IMR-90 (cell line): ENCODE results near the gene H2BK1. TPM values are rescaled to one million over a fixed set of nuclear protein-coding genes. Genes with fewer than 3 reads are reported as not detected.
A peak's percentile ranks its signal among the peaks of the same experiment; 100 is the strongest.

Experiments
- ATAC-seq: fragments of 200-7000 bp; cut with Tn5 transposase; 2 replicates; pipeline ENCODE4 v1.9.1; 2020; ENCODE audit warnings: low read depth, mild to moderate bottlenecking, moderate library complexity
- BruUV-seq: library from RNA; stranded (reverse); fragments of 400-500 nt; replicated peaks from 2 replicates; lab custom pipeline; 2021; lab: Mats Ljungman, UMichigan
- CTCF ChIA-PET: fragments of 300-600 bp; formaldehyde crosslinking; extraction: SDS; loops from one replicate; lab custom pipeline; 2021; ENCODE audit warnings: antibody characterized with exemption; lab: Yijun Ruan, JAX
- POLR2A ChIA-PET: fragments of 300-600 bp; sonication (Branson Sonifier 250); formaldehyde crosslinking; loops from one replicate; lab custom pipeline; 2022; ENCODE audit warnings: antibody characterized with exemption; ENCODE audit not compliant: unreplicated experiment; lab: Charles Lee
- DNase-seq: peaks from one replicate; pipeline ENCODE4 v3.0.0; 2013
- H2AFZ ChIP-seq: replicated peaks from 2 replicates; pipeline ENCODE3; 2013; ENCODE audit warnings: low read length, mild to moderate bottlenecking; ENCODE audit not compliant: poor library complexity
- H2AK5ac ChIP-seq: 2 replicates; pipeline ENCODE4 v1.6.1; 2013; ENCODE audit warnings: low read depth, low read length, inconsistent platforms
- H2AK9ac ChIP-seq: replicated peaks from 2 replicates; pipeline ENCODE3; 2013; ENCODE audit warnings: mild to moderate bottlenecking, low read depth, low read length, moderate library complexity; ENCODE audit not compliant: poor library complexity
- H2BK120ac ChIP-seq: 2 replicates; pipeline ENCODE4 v1.6.1; 2013; ENCODE audit warnings: low read depth, low read length, inconsistent platforms
- H2BK15ac ChIP-seq: 3 replicates; pipeline ENCODE4 v1.6.1; 2013; ENCODE audit warnings: low read depth, low read length, inconsistent platforms
- H2BK20ac ChIP-seq: 2 replicates; pipeline ENCODE4 v1.6.1; 2013; ENCODE audit warnings: low read depth, mild to moderate bottlenecking, inconsistent platforms, low read length, moderate library complexity
- H2BK5ac ChIP-seq: 2 replicates; pipeline ENCODE4 v1.6.1; 2013; ENCODE audit warnings: mild to moderate bottlenecking, low read depth, low read length, inconsistent platforms; ENCODE audit not compliant: poor library complexity, severe bottlenecking
- H3K14ac ChIP-seq: replicated peaks from 2 replicates; pipeline ENCODE4 v1.6.1; 2013; ENCODE audit warnings: low read depth, low read length, inconsistent platforms
- H3K18ac ChIP-seq: 2 replicates; pipeline ENCODE4 v1.6.1; 2013; ENCODE audit warnings: low read depth, low read length, control low read depth
- H3K23ac ChIP-seq: 2 replicates; pipeline ENCODE4 v1.6.1; 2013; ENCODE audit warnings: low read depth, low read length, inconsistent platforms
- H3K27ac ChIP-seq: 2 replicates; pipeline ENCODE4 v1.5.1; 2013; ENCODE audit warnings: mild to moderate bottlenecking, control low read depth, low read length; ENCODE audit not compliant: insufficient read depth
- H3K27me3 ChIP-seq: 2 replicates; pipeline ENCODE4 v1.6.1; 2013; ENCODE audit warnings: low read length; ENCODE audit not compliant: control insufficient read depth, insufficient read depth
- H3K36me3 ChIP-seq: 2 replicates; pipeline ENCODE4 v1.6.1; 2013; ENCODE audit warnings: low read length, mixed read lengths; ENCODE audit not compliant: control insufficient read depth, insufficient read depth
- H3K4ac ChIP-seq: 2 replicates; pipeline ENCODE4 v1.6.1; 2013; ENCODE audit warnings: low read depth, low read length, inconsistent platforms
- H3K4me1 ChIP-seq: 2 replicates; pipeline ENCODE4 v1.6.1; 2013; ENCODE audit warnings: low read length, mixed read lengths; ENCODE audit not compliant: control insufficient read depth, insufficient read depth
- H3K4me2 ChIP-seq: 2 replicates; pipeline ENCODE4 v1.6.1; 2013; ENCODE audit warnings: low read depth, mild to moderate bottlenecking, control low read depth, low read length, moderate library complexity
- H3K4me3 ChIP-seq: 2 replicates; pipeline ENCODE4 v1.5.1; 2013; ENCODE audit warnings: low read depth, mild to moderate bottlenecking, control low read depth, low read length, moderate library complexity; ENCODE audit not compliant: insufficient read depth
- H3K56ac ChIP-seq: 2 replicates; pipeline ENCODE4 v1.6.1; 2013; ENCODE audit warnings: low read length, inconsistent platforms; ENCODE audit not compliant: insufficient read depth; ENCODE audit errors: extremely low read depth
- H3K79me1 ChIP-seq, 2 experiments: 2 replicates each; pipeline ENCODE4 v1.6.1; 2013; ENCODE audit warnings: low read length in 2 of 2, inconsistent platforms in 1 of 2, low read depth in 1 of 2
- H3K9ac ChIP-seq: 2 replicates; pipeline ENCODE4 v1.6.1; 2013; ENCODE audit warnings: low read depth, low read length, control low read depth
- H3K9me1 ChIP-seq: 2 replicates; pipeline ENCODE4 v1.6.1; 2013; ENCODE audit warnings: low read length, inconsistent platforms; ENCODE audit not compliant: insufficient read depth
- H3K9me3 ChIP-seq: 2 replicates; pipeline ENCODE4 v1.6.1; 2013; ENCODE audit warnings: low read length; ENCODE audit not compliant: control insufficient read depth, insufficient read depth
- H4K20me1 ChIP-seq: 2 replicates; pipeline ENCODE4 v1.6.1; 2013; ENCODE audit warnings: low read length, inconsistent platforms; ENCODE audit not compliant: insufficient read depth
- H4K5ac ChIP-seq: 2 replicates; pipeline ENCODE4 v1.6.1; 2013; ENCODE audit warnings: mild to moderate bottlenecking, low read depth, low read length, control low read depth
- H4K8ac ChIP-seq, 2 experiments: 2 replicates each; pipeline ENCODE4 v1.6.1; 2013; ENCODE audit warnings: low read depth in 2 of 2, low read length in 2 of 2, control low read depth in 1 of 2, inconsistent platforms in 1 of 2
- H4K91ac ChIP-seq: 2 replicates; pipeline ENCODE4 v1.6.1; 2013; ENCODE audit warnings: low read depth, low read length, inconsistent platforms; ENCODE audit not compliant: insufficient read depth
- CHD1 ChIP-seq: IDR thresholded peaks from 2 replicates; pipeline ENCODE4 v1.6.1; 2012; ENCODE audit warnings: low read depth, low read length, improper control_type of control experiment
- WGBS, 2 experiments: methylation state at CpG; one replicate each; pipeline versions ENCODE4 v1.1.5 to v1.1.7; 2013; ENCODE audit warnings: missing lambda C conversion rate in 2 of 2; ENCODE audit not compliant: insufficient read length in 1 of 2; ENCODE audit errors: extremely low coverage in 2 of 2; 5-methylcytosine and 5-hydroxymethylcytosine counted together
- dilution Hi-C: fragments of 300-500 bp; cut with HindIII; formaldehyde crosslinking; loops from one replicate; pipeline ENCODE4 v1.14.3; 2018; ENCODE audit warnings: low sequenced_read_pairs; ENCODE audit not compliant: unreplicated experiment
- in situ Hi-C: fragments of 300-500 bp; cut with MboI; formaldehyde crosslinking; loops from 3 replicates; pipeline ENCODE4 v1.14.3; 2019; ENCODE audit warnings: low sequenced_read_pairs, inconsistent platforms, mixed read lengths
- intact Hi-C: fragments of 100-400 bp; cut with micrococcal nuclease; formaldehyde crosslinking; loops from 2 replicates; pipeline ENCODE4 v1.10.0; 2022
- polyA plus RNA-seq, 3 experiments: library from polyadenylated mRNA; depleted of rRNA; stranded (reverse); fragments of >200 nt; gene quantifications; 2 replicates each; pipeline ENCODE4 v1.2.3, GENCODE V29; 2012; ENCODE audit warnings: low replicate concordance in 1 of 3
- total RNA-seq: library from RNA; depleted of rRNA; stranded (reverse); fragments of >200 nt; gene quantifications from 2 replicates; pipeline ENCODE4 v1.2.3, GENCODE V29; 2012
- TF ChIP-seq, protein P1 (sequence below): conservative IDR thresholded peaks from 2 replicates; pipeline ENCODE4 v1.5.1; 2012; ENCODE audit warnings: mild to moderate bottlenecking, low read depth, low read length, improper control_type of control experiment

Gene H2BK1
- total and polyA plus RNA-seq, 2 of the 4 experiments (the other 2 are of a cell fraction), result not detected

DNA sequence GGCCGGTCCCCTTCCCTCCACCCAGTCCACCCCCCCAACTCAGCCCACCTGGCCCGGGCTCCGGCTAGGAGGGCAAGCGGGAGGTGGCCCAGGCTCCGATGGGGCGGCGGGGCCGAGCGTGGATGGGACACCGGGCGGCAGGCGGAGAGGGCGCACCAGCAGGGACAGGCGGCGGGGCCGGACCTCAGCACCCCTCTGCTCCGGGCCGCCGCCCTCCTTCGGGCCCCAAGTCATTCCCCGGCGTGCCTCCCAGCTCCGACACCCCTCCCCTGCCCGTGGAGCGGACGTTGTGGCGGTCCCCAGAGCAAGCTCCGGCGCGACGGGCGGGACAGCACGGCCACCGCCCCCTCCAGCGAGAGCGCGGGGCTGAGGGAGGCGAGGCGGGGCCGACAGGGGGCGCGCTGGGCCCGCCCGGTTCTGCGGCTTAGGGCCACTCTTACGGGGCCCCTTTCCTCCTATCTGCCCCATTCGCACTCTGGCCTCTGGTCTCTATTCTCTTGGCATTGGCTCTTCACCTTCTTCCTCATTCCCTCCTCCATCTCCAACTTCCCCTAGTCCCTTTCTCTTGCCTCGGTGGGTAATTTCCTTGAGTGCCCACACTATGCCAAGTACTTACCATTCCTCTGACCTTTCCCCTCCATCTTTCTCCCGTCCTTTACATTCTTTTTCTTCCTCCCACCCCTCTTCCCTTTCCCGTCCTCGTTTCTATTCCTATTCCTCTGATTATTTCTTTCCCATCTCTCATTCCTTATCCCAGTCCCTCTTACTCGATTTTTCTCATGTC lies 42.1 kb downstream of the H2BK1 start:
- no peak overlapping the region for H2BK5ac ChIP-seq
- no peak overlapping the region for H3K4me3 ChIP-seq
- H3K56ac ChIP-seq, result no peak overlapping the region
- H3K4ac ChIP-seq, result no peak overlapping the region
- peak; percentile 30; the same call in 1 of the 2 replicates for ATAC-seq
- H2BK15ac ChIP-seq, result no peak overlapping the region
- POLR2A ChIA-PET, result no interaction called here
- in situ Hi-C loops, result no loop called here
- no peak overlapping the region for H3K23ac ChIP-seq
- H3K27ac ChIP-seq, result no peak overlapping the region
- no peaks in the 10 kb centered on the region for H3K36me3 ChIP-seq
- no peak overlapping the region for H3K4me2 ChIP-seq
- BruUV-seq, result no TSS peak
- no peak overlapping the region for H2AK9ac ChIP-seq
- no peak for TF ChIP-seq CHD1
- TF ChIP-seq, protein P1, sequence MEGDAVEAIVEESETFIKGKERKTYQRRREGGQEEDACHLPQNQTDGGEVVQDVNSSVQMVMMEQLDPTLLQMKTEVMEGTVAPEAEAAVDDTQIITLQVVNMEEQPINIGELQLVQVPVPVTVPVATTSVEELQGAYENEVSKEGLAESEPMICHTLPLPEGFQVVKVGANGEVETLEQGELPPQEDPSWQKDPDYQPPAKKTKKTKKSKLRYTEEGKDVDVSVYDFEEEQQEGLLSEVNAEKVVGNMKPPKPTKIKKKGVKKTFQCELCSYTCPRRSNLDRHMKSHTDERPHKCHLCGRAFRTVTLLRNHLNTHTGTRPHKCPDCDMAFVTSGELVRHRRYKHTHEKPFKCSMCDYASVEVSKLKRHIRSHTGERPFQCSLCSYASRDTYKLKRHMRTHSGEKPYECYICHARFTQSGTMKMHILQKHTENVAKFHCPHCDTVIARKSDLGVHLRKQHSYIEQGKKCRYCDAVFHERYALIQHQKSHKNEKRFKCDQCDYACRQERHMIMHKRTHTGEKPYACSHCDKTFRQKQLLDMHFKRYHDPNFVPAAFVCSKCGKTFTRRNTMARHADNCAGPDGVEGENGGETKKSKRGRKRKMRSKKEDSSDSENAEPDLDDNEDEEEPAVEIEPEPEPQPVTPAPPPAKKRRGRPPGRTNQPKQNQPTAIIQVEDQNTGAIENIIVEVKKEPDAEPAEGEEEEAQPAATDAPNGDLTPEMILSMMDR, result peak; percentile 43
- WGBS, 2 experiments, result 4 to 100% methylated on average over 1 to 36 of the region's 52 CpGs
- no peak overlapping the region for H3K9ac ChIP-seq
- peaks cover 1% of the 10 kb centered on the region; the same call in 1 of the 2 replicates for H3K4me1 ChIP-seq
- H4K20me1 ChIP-seq, result no peaks in the 10 kb centered on the region; the same call in 1 of the 2 replicates
- H3K18ac ChIP-seq, result no peak overlapping the region
- H3K79me1 ChIP-seq, result no peaks in the 10 kb centered on the region
- CTCF ChIA-PET, result no interaction called here
- H3K27me3 ChIP-seq, result peaks cover 59% of the 10 kb centered on the region
- intact Hi-C loops, result no loop called here
- no peak overlapping the region for H4K8ac ChIP-seq
- no peak overlapping the region for H2BK20ac ChIP-seq
- peaks cover 3% of the 10 kb centered on the region; the same call in 1 of the 2 replicates for H3K9me3 ChIP-seq
- H2AK5ac ChIP-seq, result no peak overlapping the region
- H3K14ac ChIP-seq, result no peak overlapping the region
- no peaks in the 10 kb centered on the region for H3K9me1 ChIP-seq
- no peak overlapping the region for H2AFZ ChIP-seq
- no peak overlapping the region for H4K5ac ChIP-seq
- no peak overlapping the region for H4K91ac ChIP-seq
- DNase-seq, result no peak
- H2BK120ac ChIP-seq, result no peak overlapping the region
- dilution Hi-C loops, result no loop called here
